Gastroesophageal sphincter (tissue), 3 donors: ENCODE measurements around the gene PTPRN2.

Source experiments
- CTCF ChIP-seq, 4 experiments: fragments of 200-600 bp in 2 of 4; fragments of 450-650 bp in 2 of 4; sonication (generic) in 1 of 4; IDR thresholded peaks; one replicate each; pipeline ENCODE4 v1.5.1; 2017 to 2019; ENCODE audit warnings: antibody characterized with exemption in 4 of 4, mild to moderate bottlenecking in 2 of 4, moderate library complexity in 2 of 4
- EP300 ChIP-seq: sonication (generic); formaldehyde crosslinking; IDR thresholded peaks from one replicate; pipeline ENCODE4 v1.6.1; 2017; ENCODE audit warnings: antibody characterized with exemption, mild to moderate bottlenecking

- TF ChIP-seq CTCF (IDR thresholded peaks at IDR 0.05) (no peak), EP300 (no peak)
Measured at GRCh38 chr7:158475036-158475678, 112.5 kb downstream of the PTPRN2 start.
